B cell (primary cell): ENCODE results near the gene CGB1. TPM values are rescaled to one million over a fixed set of nuclear protein-coding genes. Genes with fewer than 3 reads are reported as not detected.

Experiments
- ATAC-seq: fragments of 200-7000 bp; cut with Tn5 transposase; one replicate; pipeline ENCODE4 v1.10.0; 2021; ENCODE audit warnings: low read depth, mild to moderate bottlenecking, moderate number of reproducible peaks, moderate library complexity
- CTCF ChIA-PET: fragments of 350-600 bp; sonication (Branson Sonifier 250); formaldehyde crosslinking; loops from one replicate; lab custom pipeline; 2021; ENCODE audit warnings: antibody characterized with exemption, inconsistent platforms; lab: Charles Lee
- POLR2A ChIA-PET: fragments of 350-600 bp; sonication (Branson Sonifier 250); formaldehyde crosslinking; loops from one replicate; lab custom pipeline; 2021; ENCODE audit warnings: antibody characterized with exemption; lab: Charles Lee
- DNase-seq: peaks from one replicate; pipeline ENCODE4 v3.0.0; 2013
- H2AFZ ChIP-seq: 2 replicates; pipeline ENCODE4 v1.6.1; 2012; ENCODE audit warnings: mild to moderate bottlenecking, low read depth, low read length; ENCODE audit not compliant: insufficient read depth, poor library complexity, severe bottlenecking
- H3K27ac ChIP-seq, 2 donors: 1 replicate in 1 of 2; 2 replicates in 1 of 2; pipeline ENCODE4 v1.5.1; 2012 to 2013; ENCODE audit warnings: low read length in 2 of 2, mild to moderate bottlenecking in 2 of 2, moderate library complexity in 1 of 2
- H3K27me3 ChIP-seq, 4 experiments: fragments of 200-600 bp in 1 of 4; sonication (generic) in 1 of 4; replicated peaks in 1 of 4; 1 replicate in 2 of 4; 2 replicates in 2 of 4; pipeline versions ENCODE4 v1.6.1 to v1.7.0; 2013 to 2016; ENCODE audit warnings: low read length in 3 of 4, mild to moderate bottlenecking in 2 of 4, mixed read lengths in 1 of 4, moderate library complexity in 1 of 4; ENCODE audit not compliant: insufficient read depth in 4 of 4, control insufficient read depth in 3 of 4; ENCODE audit errors: control extremely low read depth in 1 of 4
- H3K36me3 ChIP-seq, 2 experiments: replicated peaks in 1 of 2; 1 replicate in 1 of 2; 2 replicates in 1 of 2; pipeline versions ENCODE4 v1.6.1 to v1.7.1; 2013; ENCODE audit warnings: low read length in 1 of 2; ENCODE audit not compliant: insufficient read depth in 2 of 2, control insufficient read depth in 1 of 2; ENCODE audit errors: control extremely low read depth in 1 of 2, extremely low read depth in 1 of 2
- H3K4me1 ChIP-seq, 2 donors: fragments of 200-600 bp in 1 of 2; sonication (generic) in 1 of 2; 1 replicate in 1 of 2; 2 replicates in 1 of 2; pipeline versions ENCODE4 v1.5.1 to v1.6.1; 2013 to 2017; ENCODE audit warnings: low read length in 2 of 2; ENCODE audit not compliant: control insufficient read depth in 2 of 2, insufficient read depth in 2 of 2
- H3K4me2 ChIP-seq: replicated peaks from 2 replicates; pipeline ENCODE3; 2012; ENCODE audit warnings: mild to moderate bottlenecking, low read depth, low read length; ENCODE audit not compliant: poor library complexity, severe bottlenecking
- H3K4me3 ChIP-seq, 5 experiments: fragments of 200-600 bp in 1 of 5; sonication (generic) in 1 of 5; 1 replicate in 3 of 5; 2 replicates in 2 of 5; pipeline versions ENCODE4 v1.5.1 to v1.7.0; 2011 to 2016; ENCODE audit warnings: low read length in 4 of 5, mild to moderate bottlenecking in 4 of 5, low read depth in 2 of 5, control low read depth in 1 of 5, moderate library complexity in 1 of 5; ENCODE audit not compliant: insufficient read depth in 1 of 5; ENCODE audit errors: control extremely low read depth in 1 of 5, extremely low read depth in 1 of 5
- H3K79me2 ChIP-seq: fragments of 200-600 bp; sonication (generic); one replicate; pipeline ENCODE4 v1.6.0; 2016; ENCODE audit warnings: low read length; ENCODE audit not compliant: control insufficient read depth, insufficient read depth
- H3K9ac ChIP-seq: fragments of 200-600 bp; sonication (generic); 2 replicates; pipeline ENCODE4 v1.6.1; 2017; ENCODE audit warnings: mild to moderate bottlenecking, low read length, moderate library complexity
- H3K9me3 ChIP-seq, 3 donors: one replicate each; pipeline versions ENCODE4 v1.6.1 to v1.7.1; 2013; ENCODE audit warnings: low read length in 2 of 3; ENCODE audit not compliant: control insufficient read depth in 2 of 3, insufficient read depth in 1 of 3; ENCODE audit errors: control extremely low read depth in 1 of 3
- H4K20me1 ChIP-seq: 2 replicates; pipeline ENCODE4 v1.6.0; 2012; ENCODE audit warnings: mild to moderate bottlenecking, low read length; ENCODE audit not compliant: insufficient read depth, control insufficient read depth, poor library complexity, severe bottlenecking
- H3K27ac Mint-ChIP-seq: one replicate; pipeline ENCODE4 v1.8.0; 2021; ENCODE audit warnings: mixed read lengths
- H3K27me3 Mint-ChIP-seq: one replicate; pipeline ENCODE4 v1.8.0; 2021; ENCODE audit warnings: mixed read lengths
- H3K4me1 Mint-ChIP-seq: one replicate; pipeline ENCODE4 v1.8.0; 2021; ENCODE audit warnings: mixed read lengths
- H3K4me3 Mint-ChIP-seq: one replicate; pipeline ENCODE4 v1.8.0; 2021; ENCODE audit warnings: mixed read lengths
- H3K9me3 Mint-ChIP-seq: one replicate; pipeline ENCODE4 v1.8.0; 2022; ENCODE audit warnings: mixed read lengths; ENCODE audit not compliant: insufficient read depth
- CTCF ChIP-seq: fragments of 200-600 bp; IDR thresholded peaks from one replicate; pipeline ENCODE4 v1.8.0; 2022; ENCODE audit warnings: antibody characterized with exemption, mild to moderate bottlenecking
- EZH2 ChIP-seq: IDR thresholded peaks from 2 replicates; pipeline ENCODE4 v1.6.1; 2012; ENCODE audit warnings: borderline replicate concordance, low read depth, mild to moderate bottlenecking, moderate library complexity, low read length; ENCODE audit not compliant: insufficient read depth, poor library complexity, severe bottlenecking
- WGBS: methylation state at CpG from one replicate; pipeline ENCODE4 v1.1.5; 2013; ENCODE audit warnings: missing lambda C conversion rate; ENCODE audit not compliant: insufficient coverage; 5-methylcytosine and 5-hydroxymethylcytosine counted together
- intact Hi-C: fragments of 100-400 bp; cut with micrococcal nuclease; formaldehyde crosslinking; loops from one replicate; pipeline ENCODE4 v1.10.0; 2022
- polyA plus RNA-seq: library from polyadenylated mRNA; depleted of rRNA; stranded (reverse); fragments of >200 nt; gene quantifications from 2 replicates; pipeline ENCODE4 v1.2.3, GENCODE V29; 2012
- total RNA-seq, 2 donors: library from RNA; stranded (reverse); fragments of 120-200 nt in 1 of 2; gene quantifications; 1 replicate in 1 of 2; 2 replicates in 1 of 2; pipeline versions ENCODE4 v1.2.3 to v1.2.4, GENCODE V29; 2013 to 2022

Gene CGB1
- total and polyA plus RNA-seq, 2 donors (not counting 1 experiment from before 2014, with no cell fraction given), result not detected

GRCh38 chr19:49017041-49017665 is 19.5 kb downstream of the CGB1 start, which contains the start of gene LHB:
Gene LHB, minus strand, starts transcription at chr19:49017091. Its CDS starts 10 bp downstream, at chr19:49017081.
- CTCF ChIA-PET, result interaction anchor here (0.6 to 1.9 kb wide), 6 partner anchors 10 to 181 kb away, joined by 3 to 10 read pairs (median 4); partner anchors contain the start of genes GYS1, LIN7B and RUVBL2
- H3K4me1 ChIP-seq, result peaks cover 25 to 40% of the 10 kb centered on the region in 2 donors
- peak within 1 kb of the TSS in 4 of 5 experiments; percentile 52 to 73 (median 60) for H3K4me3 ChIP-seq
- WGBS, result 79% methylated on average over 10 of the region's 17 CpGs
- no peaks in the 10 kb centered on the region for H3K9me3 ChIP-seq
- no peak for TF ChIP-seq CTCF
- no peak for TF ChIP-seq EZH2
- peak within 1 kb of the TSS in 1 of 2 donors; percentile 30 for H3K27ac ChIP-seq
- no peak for ATAC-seq
- H3K4me2 ChIP-seq, result peak within 1 kb of the TSS; percentile 99
- intact Hi-C loops, result no loop called here
- H3K27me3 ChIP-seq, result peaks cover 0 to 9% (median 2%) of the 10 kb centered on the region in 4 experiments
- Mint-ChIP-seq H3K4me1 (peaks cover 34% of the 10 kb centered on the region), H3K9me3 (no peaks in the 10 kb centered on the region), H3K4me3 (peak within 1 kb of the TSS; percentile 89), H3K27me3 (no peaks in the 10 kb centered on the region), H3K27ac (peak within 1 kb of the TSS; percentile 67)
- H3K36me3 ChIP-seq, result peaks cover 0 to 9% of the 10 kb centered on the region in 2 experiments
- peak within 1 kb of the TSS; percentile 72 for H3K9ac ChIP-seq
- H4K20me1 ChIP-seq, result no peaks in the 10 kb centered on the region
- peak within 1 kb of the TSS; percentile 88 for H2AFZ ChIP-seq
- DNase-seq, result no peak
- H3K79me2 ChIP-seq, result no peaks in the 10 kb centered on the region
- POLR2A ChIA-PET, result interaction anchor here (0.6 to 1.5 kb wide), 3 partner anchors 17 to 130 kb away, joined by 3 to 7 read pairs (median 3); partner anchors contain the start of gene RUVBL2
